A549 (cell line): ENCODE measurements around the gene MLNR. TPM values are rescaled to one million over a fixed set of nuclear protein-coding genes. Genes with fewer than 3 reads are reported as not detected.

ENCODE experiments used
- ATAC-seq, 2 experiments: fragments of 200-7000 bp in 1 of 2; fragments of >200 bp in 1 of 2; cut with Nextera tagmentation in 1 of 2; cut with Tn5 transposase in 1 of 2; 3 replicates each; pipeline versions ENCODE4 v1.8.0 to v1.9.1; 2018 to 2020; ENCODE audit warnings: mild to moderate bottlenecking in 1 of 2, moderate library complexity in 1 of 2
- CTCF ChIA-PET: fragments of 300-600 bp; sonication (Branson Sonifier 250); formaldehyde crosslinking; extraction: SDS; loops from one replicate; lab custom pipeline; 2021; ENCODE audit warnings: antibody characterized with exemption, inconsistent platforms; lab: Yijun Ruan, JAX
- POLR2A ChIA-PET: fragments of 350-600 bp; formaldehyde crosslinking; extraction: SDS; loops from one replicate; lab custom pipeline; 2021; ENCODE audit warnings: antibody characterized with exemption, inconsistent platforms; lab: Yijun Ruan, JAX
- DNase-seq, 2 experiments: peaks; one replicate each; pipeline versions ENCODE4 v3.0.0 to v3.0.0-alpha.2; 2011 to 2016; ENCODE audit warnings: low read depth in 1 of 2, low spot score in 1 of 2
- FAIRE-seq: peaks from 2 replicates; lab custom pipeline; 2011; peaks lifted over from hg19 to GRCh38; lab: Jason Lieb, UNC
- H3K27ac ChIP-seq, 2 experiments: fragments of >200 bp; sonication (Bioruptor Twin); formaldehyde crosslinking; 3 replicates each; pipeline ENCODE4 v1.5.1; 2016 to 2017
- H3K4me1 ChIP-seq: fragments of >200 bp; sonication (Bioruptor Twin); formaldehyde crosslinking; 3 replicates; pipeline ENCODE4 v1.6.1; 2016
- H3K4me2 ChIP-seq: fragments of >200 bp; sonication (Bioruptor Twin); formaldehyde crosslinking; 3 replicates; pipeline ENCODE4 v1.6.1; 2016
- H3K4me3 ChIP-seq: fragments of >200 bp; sonication (Bioruptor Twin); formaldehyde crosslinking; 3 replicates; pipeline ENCODE4 v1.5.1; 2016
- H3K9me3 ChIP-seq: fragments of >200 bp; sonication (Bioruptor Twin); formaldehyde crosslinking; 3 replicates; pipeline ENCODE4 v1.6.1; 2016
- CBX2 ChIP-seq: fragments of 200-600 bp; sonication (generic); IDR thresholded peaks from 2 replicates; pipeline ENCODE4 v1.6.1; 2016; ENCODE audit warnings: low read depth, mild to moderate bottlenecking, borderline replicate concordance
- CEBPB ChIP-seq, 2 experiments: fragments of >200 bp in 1 of 2; sonication (Bioruptor Twin) in 1 of 2; formaldehyde crosslinking in 1 of 2; IDR thresholded peaks; 2 replicates each; pipeline ENCODE4 v1.6.1; 2012 to 2016
- CHD4 ChIP-seq: fragments of 200-600 bp; sonication (generic); IDR thresholded peaks from 2 replicates; pipeline ENCODE4 v1.6.1; 2016; ENCODE audit warnings: antibody characterized with exemption, mild to moderate bottlenecking, borderline replicate concordance
- CTCF ChIP-seq: fragments of >200 bp; sonication (Bioruptor Twin); formaldehyde crosslinking; IDR thresholded peaks from 3 replicates; pipeline ENCODE4 v1.5.1; 2016
- ELK1 ChIP-seq: fragments of 150-350 bp; IDR thresholded peaks from 2 replicates; pipeline ENCODE4 v1.6.1; 2014; ENCODE audit warnings: low read depth, mild to moderate bottlenecking, low read length
- EP300 ChIP-seq, 2 experiments: fragments of >200 bp; sonication (Bioruptor Twin); formaldehyde crosslinking; IDR thresholded peaks; 2 replicates in 1 of 2; 3 replicates in 1 of 2; pipeline ENCODE4 v1.6.1; 2016 to 2017
- ESRRA ChIP-seq: fragments of 150-350 bp; IDR thresholded peaks from 2 replicates; pipeline ENCODE4 v1.6.1; 2014; ENCODE audit warnings: mild to moderate bottlenecking, low read length, borderline replicate concordance
- FOSB ChIP-seq: fragments of 250-450 bp; sonication (Bioruptor Pico); IDR thresholded peaks from 2 replicates; pipeline ENCODE4 v1.5.0; 2020; ENCODE audit warnings: mild to moderate bottlenecking, moderate library complexity
- FOXS1 ChIP-seq: fragments of 250-450 bp; sonication (Bioruptor Pico); IDR thresholded peaks from 2 replicates; pipeline ENCODE4 v1.5.0; 2020; ENCODE audit warnings: mild to moderate bottlenecking, moderate library complexity
- HDAC2 ChIP-seq: fragments of 200-600 bp; sonication (generic); IDR thresholded peaks from 2 replicates; pipeline ENCODE4 v1.6.1; 2016
- HOXB13 ChIP-seq: fragments of 250-450 bp; sonication (Bioruptor Pico); IDR thresholded peaks from 2 replicates; pipeline ENCODE4 v1.5.0; 2020; ENCODE audit warnings: low read depth, mild to moderate bottlenecking, moderate library complexity
- JUN ChIP-seq, 2 experiments: fragments of >200 bp; sonication (Bioruptor Twin); formaldehyde crosslinking; IDR thresholded peaks; 2 replicates in 1 of 2; 3 replicates in 1 of 2; pipeline ENCODE4 v1.6.1; 2016 to 2017
- JUNB ChIP-seq: fragments of >200 bp; sonication (Bioruptor Twin); formaldehyde crosslinking; IDR thresholded peaks from 2 replicates; pipeline ENCODE4 v1.6.1; 2016
- MAZ ChIP-seq: fragments of 150-350 bp; IDR thresholded peaks from 2 replicates; pipeline ENCODE4 v1.6.1; 2014; ENCODE audit warnings: antibody characterized with exemption, low read depth, low read length, borderline replicate concordance
- NFE2L2 ChIP-seq: fragments of 150-350 bp; conservative IDR thresholded peaks from 2 replicates; pipeline ENCODE4 v1.6.1; 2014; ENCODE audit warnings: low read length
- NPAS2 ChIP-seq: fragments of 250-450 bp; sonication (Bioruptor Pico); IDR thresholded peaks from 2 replicates; pipeline ENCODE4 v1.8.0; 2022; ENCODE audit warnings: mild to moderate bottlenecking, moderate library complexity, borderline replicate concordance
- NR3C1 ChIP-seq: fragments of >200 bp; sonication (Bioruptor Twin); formaldehyde crosslinking; IDR thresholded peaks from 3 replicates; pipeline ENCODE4 v1.6.1; 2017
- PBX3 ChIP-seq: IDR thresholded peaks from 2 replicates; pipeline ENCODE4 v1.6.1; 2012
- POLR2A ChIP-seq: IDR thresholded peaks from 2 replicates; pipeline ENCODE4 v1.6.1; 2012; ENCODE audit warnings: mild to moderate bottlenecking, low read length
- RAD21 ChIP-seq, 2 experiments: fragments of >200 bp in 1 of 2; sonication (Bioruptor Twin) in 1 of 2; formaldehyde crosslinking in 1 of 2; IDR thresholded peaks in 1 of 2; conservative IDR thresholded peaks in 1 of 2; 2 replicates in 1 of 2; 3 replicates in 1 of 2; pipeline ENCODE4 v1.6.1; 2012 to 2018; ENCODE audit warnings: inconsistent platforms in 1 of 2
- RCOR1 ChIP-seq: fragments of 150-350 bp; IDR thresholded peaks from 2 replicates; pipeline ENCODE4 v1.6.1; 2014; ENCODE audit warnings: antibody characterized with exemption, low read length, low read depth
- REST ChIP-seq: fragments of 200-600 bp; sonication (generic); IDR thresholded peaks from 2 replicates; pipeline ENCODE4 v1.6.1; 2016; ENCODE audit warnings: antibody characterized with exemption, mild to moderate bottlenecking, moderate library complexity
- RFX5 ChIP-seq: fragments of 450-650 bp; IDR thresholded peaks from 2 replicates; pipeline ENCODE4 v1.7.1; 2014; ENCODE audit warnings: antibody characterized with exemption, mild to moderate bottlenecking, moderate library complexity
- ZFP36 ChIP-seq: fragments of 450-650 bp; IDR thresholded peaks from 2 replicates; pipeline ENCODE4 v1.6.1; 2014; ENCODE audit warnings: borderline replicate concordance; ENCODE audit not compliant: partially characterized antibody
- ZSCAN20 ChIP-seq: fragments of 250-450 bp; sonication (Bioruptor Pico); IDR thresholded peaks from 2 replicates; pipeline ENCODE4 v1.8.0; 2022; ENCODE audit warnings: mild to moderate bottlenecking, moderate library complexity
- WGBS: methylation state at CpG from one replicate; pipeline ENCODE4 v1.1.6; 2017; ENCODE audit errors: missing lambda C conversion rate; 5-methylcytosine and 5-hydroxymethylcytosine counted together
- polyA plus RNA-seq, 4 experiments: library from polyadenylated mRNA; depleted of rRNA in 3 of 4; stranded (reverse); fragments of >200 nt; fragmentation: RNase III in 1 of 4; extraction: RNeasy Plus Mini Kit Qiagen cat#74134 plus additional on column Dnase treatment in 1 of 4; gene quantifications; 2 replicates in 3 of 4; 3 replicates in 1 of 4; pipeline ENCODE4 v1.2.3, GENCODE V29; 2011 to 2017

The MLNR gene
- polyA plus RNA-seq, 2 of the 4 experiments (the other 2 are of a cell fraction): 0.30 to 0.63 TPM

- ATAC-seq (no peak), FAIRE-seq (no peak), DNase-seq (no peak)
- no peak for TF ChIP-seq RFX5
- no peak for TF ChIP-seq ESRRA
- no peak for TF ChIP-seq REST
- TF ChIP-seq CEBPB (IDR thresholded peaks at IDR 0.05): peak in 1 of 2 experiments; percentile 72; a peak in 2 of 4 replicates
- no peaks in the 10 kb centered on the region for H3K9me3 ChIP-seq
- no peak overlapping the region for H3K4me2 ChIP-seq
- no peak overlapping the region for H3K4me3 ChIP-seq
- ChIA-PET POLR2A (no interaction called here), CTCF (no interaction called here)
- H3K4me1 ChIP-seq: no peaks in the 10 kb centered on the region; the same call in 2 of the 3 replicates
- 20% methylated on average over 5 of the region's 5 CpGs for whole genome bisulfite sequencing
- H3K27ac ChIP-seq: no peak overlapping the region
Observed at GRCh38 chr13:49225223-49226042, 5.3 kb downstream of the MLNR start.

GRCh38 chr13:49226613-49227012, 6.5 kb downstream of the MLNR start:
- Histone ChIP-seq H3K4me3 (no peak overlapping the region), H3K4me1 (no peaks in the 10 kb centered on the region; the same call in 2 of the 3 replicates), H3K27ac (no peak overlapping the region), H3K4me2 (no peak overlapping the region), H3K9me3 (no peaks in the 10 kb centered on the region)
- ChIA-PET POLR2A (no interaction called here), CTCF (interaction anchor here (1.4 kb wide), 1 partner anchor 14 kb away, joined by 3 read pairs; no protein-coding TSS in a partner anchor)
- 76% methylated on average over 5 of the region's 5 CpGs for WGBS
- FAIRE-seq (no peak), DNase-seq (no peak), ATAC-seq (no peak)
- TF ChIP-seq ELK1: no peak
- no peak for TF ChIP-seq ZSCAN20
- TF ChIP-seq PBX3: no peak
- TF ChIP-seq EP300 (IDR thresholded peaks at IDR 0.05): no peak
- no peak for TF ChIP-seq NR3C1
- TF ChIP-seq NPAS2 (CRISPR knock-in tag): no peak
- TF ChIP-seq FOXS1: no peak
- no peak for TF ChIP-seq JUN (IDR thresholded peaks at IDR 0.05)
- no peak for TF ChIP-seq RCOR1
- no peak for TF ChIP-seq CBX2

GRCh38 chr13:49234741-49235140, 14.6 kb downstream of the MLNR start:
- FAIRE-seq (no peak), ATAC-seq (no peak), DNase-seq (no peak)
- H3K4me2 ChIP-seq: no peak overlapping the region
- H3K27ac ChIP-seq: no peak overlapping the region
- ChIA-PET POLR2A (no interaction called here), CTCF (no interaction called here)
- H3K9me3 ChIP-seq: no peaks in the 10 kb centered on the region
- H3K4me1 ChIP-seq: no peaks in the 10 kb centered on the region
- no peak overlapping the region for H3K4me3 ChIP-seq
- WGBS: 87% methylated on average over 2 of the region's 3 CpGs
- TF ChIP-seq HOXB13 (CRISPR knock-in tag) (no peak), CBX2 (no peak), MAZ (no peak), HDAC2 (no peak), CTCF (no peak), RAD21 (conservative IDR thresholded peaks at IDR 0.05 in 1 of 2, IDR thresholded peaks at IDR 0.05 in 1 of 2) (no peak), FOSB (no peak), ZFP36 (no peak), POLR2A (no peak), JUNB (no peak), JUN (IDR thresholded peaks at IDR 0.05) (no peak), CHD4 (no peak), NFE2L2 (no peak), ELK1 (no peak), RCOR1 (no peak)
